Osteoblast (primary cell): ENCODE measurements around the gene RASSF5. TPM values are rescaled to one million over a fixed set of nuclear protein-coding genes. Genes with fewer than 3 reads are reported as not detected.

ENCODE experiments used
- DNase-seq: peaks from one replicate; pipeline ENCODE4 v3.0.0; 2011; ENCODE audit warnings: low spot score, mixed read lengths; ENCODE audit not compliant: insufficient read length; ENCODE audit errors: missing footprints
- H2AFZ ChIP-seq: 2 replicates; pipeline ENCODE4 v1.6.0; 2011; ENCODE audit warnings: mild to moderate bottlenecking, low read length
- H3K27ac ChIP-seq: 2 replicates; pipeline ENCODE4 v1.5.1; 2011; ENCODE audit warnings: mild to moderate bottlenecking, low read depth, low read length, moderate library complexity
- H3K27me3 ChIP-seq: 2 replicates; pipeline ENCODE4 v1.6.0; 2012; ENCODE audit warnings: mild to moderate bottlenecking, control low read depth, inconsistent platforms, low read length, moderate library complexity; ENCODE audit not compliant: insufficient read depth
- H3K36me3 ChIP-seq: 2 replicates; pipeline ENCODE4 v1.5.1; 2011; ENCODE audit warnings: mild to moderate bottlenecking, low read length, control low read depth, moderate library complexity; ENCODE audit not compliant: insufficient read depth
- H3K4me1 ChIP-seq: 2 replicates; pipeline ENCODE4 v1.5.1; 2011; ENCODE audit warnings: mild to moderate bottlenecking, low read length, control low read depth, moderate library complexity; ENCODE audit not compliant: insufficient read depth
- H3K4me2 ChIP-seq: 2 replicates; pipeline ENCODE4 v1.6.0; 2011; ENCODE audit warnings: mild to moderate bottlenecking, low read length; ENCODE audit not compliant: insufficient read depth
- H3K4me3 ChIP-seq: fragments of 200-600 bp; sonication (generic); 3 replicates; pipeline ENCODE4 v1.5.1; 2012; ENCODE audit warnings: mild to moderate bottlenecking, low read length, inconsistent platforms; ENCODE audit not compliant: insufficient read depth
- H3K79me2 ChIP-seq: 2 replicates; pipeline ENCODE4 v1.6.0; 2012; ENCODE audit warnings: mild to moderate bottlenecking, low read length, control low read depth, inconsistent platforms; ENCODE audit not compliant: insufficient read depth
- H3K9me3 ChIP-seq: 2 replicates; pipeline ENCODE4 v1.5.1; 2011; ENCODE audit warnings: low read depth, low read length, control low read depth
- H4K20me1 ChIP-seq: 2 replicates; pipeline ENCODE4 v1.6.0; 2012; ENCODE audit warnings: mild to moderate bottlenecking, low read length, control low read depth; ENCODE audit not compliant: insufficient read depth
- total RNA-seq: library from RNA; depleted of rRNA; stranded (reverse); fragments of >200 nt; gene quantifications from 2 replicates; pipeline ENCODE4 v1.2.3, GENCODE V29; 2012
- TF ChIP-seq, protein P1 (sequence below): IDR thresholded peaks from 2 replicates; pipeline ENCODE4 v1.5.1; 2011; ENCODE audit warnings: mild to moderate bottlenecking, low read depth, low read length, moderate library complexity; ENCODE audit errors: extremely low read depth

The RASSF5 gene
- total RNA-seq, 1 donor: 0.72 TPM

DNA sequence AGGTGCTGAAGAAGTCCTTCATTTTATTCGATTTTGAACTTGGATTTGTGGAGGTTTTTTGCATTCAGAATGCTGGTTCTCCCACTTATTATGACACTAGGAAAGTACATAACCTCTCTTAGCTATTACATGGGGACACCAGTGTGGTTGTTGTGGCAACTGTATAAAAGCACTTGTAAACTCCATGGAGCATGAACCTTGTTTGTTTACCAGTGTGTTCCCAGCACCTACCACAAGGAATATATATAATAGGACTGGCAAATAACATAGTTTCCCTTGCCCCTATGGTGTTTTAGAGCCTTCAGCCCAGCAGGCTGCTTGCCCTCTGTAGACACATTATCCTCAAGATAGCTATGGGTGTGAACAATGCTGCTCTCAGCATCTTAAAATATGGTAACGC is 43.1 kb downstream of the RASSF5 start:
- no peak for DNase-seq
- Histone ChIP-seq H3K36me3 (no peaks in the 10 kb centered on the region), H3K79me2 (no peaks in the 10 kb centered on the region), H4K20me1 (no peaks in the 10 kb centered on the region), H3K27ac (no peak overlapping the region), H3K9me3 (no peaks in the 10 kb centered on the region), H3K4me3 (no peak overlapping the region), H3K4me1 (no peaks in the 10 kb centered on the region), H2AFZ (no peak overlapping the region), H3K27me3 (peaks cover 28% of the 10 kb centered on the region), H3K4me2 (no peak overlapping the region)
- TF ChIP-seq, protein P1, sequence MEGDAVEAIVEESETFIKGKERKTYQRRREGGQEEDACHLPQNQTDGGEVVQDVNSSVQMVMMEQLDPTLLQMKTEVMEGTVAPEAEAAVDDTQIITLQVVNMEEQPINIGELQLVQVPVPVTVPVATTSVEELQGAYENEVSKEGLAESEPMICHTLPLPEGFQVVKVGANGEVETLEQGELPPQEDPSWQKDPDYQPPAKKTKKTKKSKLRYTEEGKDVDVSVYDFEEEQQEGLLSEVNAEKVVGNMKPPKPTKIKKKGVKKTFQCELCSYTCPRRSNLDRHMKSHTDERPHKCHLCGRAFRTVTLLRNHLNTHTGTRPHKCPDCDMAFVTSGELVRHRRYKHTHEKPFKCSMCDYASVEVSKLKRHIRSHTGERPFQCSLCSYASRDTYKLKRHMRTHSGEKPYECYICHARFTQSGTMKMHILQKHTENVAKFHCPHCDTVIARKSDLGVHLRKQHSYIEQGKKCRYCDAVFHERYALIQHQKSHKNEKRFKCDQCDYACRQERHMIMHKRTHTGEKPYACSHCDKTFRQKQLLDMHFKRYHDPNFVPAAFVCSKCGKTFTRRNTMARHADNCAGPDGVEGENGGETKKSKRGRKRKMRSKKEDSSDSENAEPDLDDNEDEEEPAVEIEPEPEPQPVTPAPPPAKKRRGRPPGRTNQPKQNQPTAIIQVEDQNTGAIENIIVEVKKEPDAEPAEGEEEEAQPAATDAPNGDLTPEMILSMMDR: no peak

DNA sequence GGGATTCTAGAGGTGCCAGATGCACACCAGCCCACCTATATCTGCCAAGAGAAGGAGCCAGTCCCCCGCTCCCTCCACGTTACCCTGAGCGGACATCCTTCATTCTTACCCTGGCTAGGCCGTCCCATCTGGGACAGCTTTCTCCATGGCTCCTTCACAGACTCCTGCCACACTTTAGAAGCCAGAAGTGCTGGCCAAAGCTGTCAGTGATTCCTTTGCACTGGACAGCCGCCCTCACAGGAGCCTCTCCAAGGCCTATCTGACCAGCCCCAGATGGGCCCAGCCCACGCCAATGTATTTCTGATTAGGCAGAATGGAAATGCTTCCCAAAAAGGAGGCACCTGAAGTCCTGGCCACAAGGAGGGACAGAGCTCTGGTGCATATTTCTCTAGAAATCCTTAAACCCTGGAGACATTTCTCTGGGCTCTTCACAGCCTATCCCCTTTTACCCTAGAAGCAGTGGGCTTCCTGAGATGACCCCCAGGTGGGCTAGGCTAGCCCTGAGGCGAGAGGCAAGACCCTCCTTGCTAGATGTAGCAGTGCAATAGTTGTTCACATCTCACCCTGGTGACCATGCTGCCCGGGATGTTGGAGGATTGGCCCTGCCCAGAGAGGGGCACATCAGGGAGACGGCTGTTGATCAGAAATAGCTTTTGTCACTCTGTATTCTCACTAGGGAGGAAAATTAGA is 44.1 kb downstream of the RASSF5 start:
- TF ChIP-seq, protein P1: no peak
- DNase-seq: no peak
- H3K4me3 ChIP-seq: no peak overlapping the region
- H2AFZ ChIP-seq: no peak overlapping the region
- no peaks in the 10 kb centered on the region for H4K20me1 ChIP-seq
- H3K27ac ChIP-seq: no peak overlapping the region
- H3K79me2 ChIP-seq: no peaks in the 10 kb centered on the region
- no peaks in the 10 kb centered on the region for H3K36me3 ChIP-seq
- H3K4me2 ChIP-seq: no peak overlapping the region
- H3K9me3 ChIP-seq: no peaks in the 10 kb centered on the region
- peaks cover 6% of the 10 kb centered on the region for H3K4me1 ChIP-seq
- peaks cover 28% of the 10 kb centered on the region for H3K27me3 ChIP-seq

DNA sequence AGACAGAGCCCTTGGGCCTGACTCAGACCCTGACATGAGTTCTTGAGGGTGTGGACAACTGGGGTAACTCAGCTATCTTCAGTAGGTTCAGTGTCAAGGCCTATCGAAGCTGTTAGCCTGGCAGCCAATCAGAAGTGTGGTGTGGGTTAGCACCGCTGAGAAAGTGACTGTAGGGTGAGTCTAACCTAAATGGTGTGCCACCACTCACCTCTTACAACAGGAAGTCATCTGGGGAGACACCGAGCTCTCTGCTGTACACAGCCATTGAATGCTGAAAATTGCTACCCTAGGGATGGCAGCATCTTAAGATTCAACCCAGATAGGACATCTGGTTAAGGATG is 44.6 kb downstream of the RASSF5 start:
- H3K79me2 ChIP-seq: no peaks in the 10 kb centered on the region
- H3K4me1 ChIP-seq: peaks cover 6% of the 10 kb centered on the region
- no peaks in the 10 kb centered on the region for H4K20me1 ChIP-seq
- no peaks in the 10 kb centered on the region for H3K36me3 ChIP-seq
- no peak overlapping the region for H3K27ac ChIP-seq
- DNase-seq: no peak
- no peaks in the 10 kb centered on the region for H3K9me3 ChIP-seq
- peaks cover 28% of the 10 kb centered on the region for H3K27me3 ChIP-seq
- TF ChIP-seq, protein P1: no peak
- H2AFZ ChIP-seq: no peak overlapping the region
- H3K4me2 ChIP-seq: no peak overlapping the region
- no peak overlapping the region for H3K4me3 ChIP-seq

DNA sequence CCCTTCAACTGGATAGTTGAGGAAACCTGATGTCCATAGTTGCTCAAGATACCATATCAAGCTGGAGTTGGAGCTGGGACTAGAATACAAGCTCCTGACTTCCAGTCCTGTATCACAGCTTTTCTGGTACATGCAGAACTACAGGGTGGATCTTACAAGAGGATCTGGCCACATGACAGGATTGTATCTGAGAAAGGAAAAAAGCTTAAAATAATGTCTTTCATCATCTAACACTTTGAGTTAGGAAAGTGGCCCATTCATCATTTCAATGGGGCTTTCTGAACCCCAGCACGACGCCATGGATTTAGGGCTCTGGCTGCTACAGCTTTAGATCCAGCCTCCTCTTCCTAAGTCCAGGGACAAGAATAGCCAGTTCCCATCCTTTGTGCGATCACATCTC is 46.9 kb downstream of the RASSF5 start:
- peaks cover 12% of the 10 kb centered on the region for H3K4me1 ChIP-seq
- no peaks in the 10 kb centered on the region for H3K9me3 ChIP-seq
- H3K36me3 ChIP-seq: no peaks in the 10 kb centered on the region
- TF ChIP-seq, protein P1: no peak
- no peak overlapping the region for H3K27ac ChIP-seq
- no peak overlapping the region for H3K4me2 ChIP-seq
- peaks cover 23% of the 10 kb centered on the region for H3K27me3 ChIP-seq
- H3K4me3 ChIP-seq: no peak overlapping the region
- H3K79me2 ChIP-seq: no peaks in the 10 kb centered on the region
- no peaks in the 10 kb centered on the region for H4K20me1 ChIP-seq
- no peak overlapping the region for H2AFZ ChIP-seq
- no peak for DNase-seq
